GM18499 (cell line): ENCODE data around the gene PDGFA.

Source experiments
- ATAC-seq: cut with Tn5 transposase; IDR thresholded peaks from one replicate; pipeline ENCODE4 v1.9.1; 2021; ENCODE audit warnings: moderate number of reproducible peaks; ENCODE audit not compliant: insufficient read depth, unreplicated experiment

PDGFA gene

DNA sequence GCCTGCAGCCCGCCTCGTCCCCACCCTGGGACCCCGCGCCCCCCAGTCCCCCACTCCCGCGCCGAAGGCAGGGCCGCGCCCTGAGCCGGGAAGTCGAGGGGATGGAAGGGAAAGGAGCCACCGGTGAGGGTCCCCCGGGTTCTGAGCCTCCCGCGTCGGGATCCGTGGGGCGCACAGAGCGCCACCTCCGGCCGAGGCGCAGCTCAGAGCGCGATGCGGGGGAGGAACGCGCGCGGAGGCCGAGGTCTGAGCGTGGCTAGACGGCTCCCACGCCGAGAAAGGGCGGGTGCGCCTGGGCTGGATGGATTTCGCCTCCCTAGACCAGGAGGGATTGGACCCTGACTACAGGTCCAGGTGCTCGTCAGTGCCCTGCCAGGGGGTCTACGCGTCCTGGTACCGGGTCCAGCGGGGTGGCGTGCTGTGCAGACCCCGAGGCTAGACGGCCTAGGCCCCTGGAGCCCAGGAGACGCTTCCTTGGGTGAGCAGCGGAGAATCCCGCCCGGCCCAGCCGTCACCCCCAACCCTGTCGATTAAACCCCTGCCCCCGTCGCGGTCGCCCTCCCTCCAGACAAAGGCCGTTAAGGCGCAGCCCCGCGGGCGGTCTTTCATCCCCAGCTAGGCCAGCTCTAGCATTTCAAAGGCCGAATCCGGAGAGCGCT, 986 bp upstream of the PDGFA start:
- no peak for ATAC-seq

DNA sequence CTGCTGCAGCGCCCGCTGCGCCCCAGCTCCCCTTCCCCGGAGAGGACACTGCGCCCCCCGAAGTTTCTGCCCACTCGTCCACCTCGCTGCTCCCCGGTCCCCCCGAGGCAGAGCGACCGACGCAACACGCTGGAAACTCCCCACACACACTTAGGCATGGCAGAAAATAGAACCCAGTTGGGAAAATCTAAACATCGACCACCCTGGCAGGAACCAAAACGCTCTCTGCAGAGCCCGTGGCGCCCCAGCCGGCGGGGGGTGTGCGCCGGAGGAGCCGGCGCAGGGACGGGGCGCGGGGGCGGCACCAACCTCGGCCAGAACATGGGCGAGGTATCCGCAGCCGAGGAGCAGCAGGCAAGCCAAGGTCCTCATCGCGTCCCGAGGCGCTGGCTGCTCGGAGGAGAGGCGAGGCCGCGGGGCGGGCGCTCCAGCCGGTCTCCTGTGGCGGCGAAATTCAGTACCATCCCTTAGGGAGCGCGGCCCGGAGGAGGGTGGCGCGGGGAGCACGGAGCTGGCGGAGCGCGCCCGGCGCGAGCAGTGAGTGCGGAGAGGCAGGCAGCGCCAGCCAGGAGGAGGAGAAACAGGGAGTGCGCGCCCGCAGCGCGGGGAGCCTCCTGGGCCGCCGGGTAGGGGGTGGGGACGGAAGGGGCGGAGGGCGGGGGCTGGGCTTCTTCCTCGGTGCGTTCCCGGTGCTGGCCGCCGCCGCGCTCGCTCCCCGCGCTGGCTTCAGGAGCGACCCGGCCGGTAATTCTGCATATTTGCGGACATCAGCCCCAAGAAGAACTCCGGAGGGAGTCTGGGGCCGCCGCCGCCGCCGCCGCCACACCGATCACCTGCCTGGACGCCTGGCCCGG, 789 bp downstream of the PDGFA start:
- no peak for ATAC-seq

DNA sequence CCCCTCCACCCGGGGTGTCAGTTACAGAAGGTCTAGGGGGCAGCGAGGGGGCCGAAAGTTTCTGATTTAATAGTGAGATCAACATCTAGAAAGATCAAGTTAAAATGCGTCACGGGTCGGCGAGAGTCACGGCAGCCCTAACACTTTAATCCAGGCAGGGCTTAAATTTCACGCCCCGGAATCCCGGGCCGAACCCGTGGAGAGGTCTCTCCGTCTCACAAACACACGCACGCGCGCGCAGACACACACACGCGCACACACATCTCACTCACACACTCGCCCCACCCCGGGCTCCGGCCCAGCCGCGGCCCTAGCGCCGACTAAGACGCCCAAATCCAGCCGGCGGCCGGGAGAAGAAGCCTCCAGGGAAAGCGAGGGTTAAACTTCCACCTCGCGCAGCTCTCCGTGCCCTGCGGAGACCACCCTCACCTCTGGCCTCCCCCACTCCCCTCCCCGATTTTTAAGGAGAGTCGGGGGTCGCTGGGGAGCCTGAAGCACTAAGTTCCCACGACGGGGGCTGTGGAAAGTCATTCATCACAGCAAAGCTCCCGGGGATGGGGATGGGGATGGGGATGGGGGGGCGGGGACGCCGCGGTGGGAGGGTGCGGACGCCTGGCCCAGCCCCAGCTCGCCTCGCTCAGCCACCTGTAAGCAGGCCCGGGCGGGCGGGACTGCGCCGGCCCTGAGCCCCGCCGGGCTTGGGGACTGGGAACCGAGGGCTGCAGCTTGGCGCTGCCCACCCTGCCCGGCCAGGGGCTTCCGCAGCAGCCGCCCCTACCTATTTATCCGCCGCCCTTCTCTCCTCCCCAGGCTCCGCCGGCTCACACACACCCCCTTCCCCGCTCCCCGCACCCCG, 1.6 kb downstream of the PDGFA start:
- ATAC-seq, result no peak

DNA sequence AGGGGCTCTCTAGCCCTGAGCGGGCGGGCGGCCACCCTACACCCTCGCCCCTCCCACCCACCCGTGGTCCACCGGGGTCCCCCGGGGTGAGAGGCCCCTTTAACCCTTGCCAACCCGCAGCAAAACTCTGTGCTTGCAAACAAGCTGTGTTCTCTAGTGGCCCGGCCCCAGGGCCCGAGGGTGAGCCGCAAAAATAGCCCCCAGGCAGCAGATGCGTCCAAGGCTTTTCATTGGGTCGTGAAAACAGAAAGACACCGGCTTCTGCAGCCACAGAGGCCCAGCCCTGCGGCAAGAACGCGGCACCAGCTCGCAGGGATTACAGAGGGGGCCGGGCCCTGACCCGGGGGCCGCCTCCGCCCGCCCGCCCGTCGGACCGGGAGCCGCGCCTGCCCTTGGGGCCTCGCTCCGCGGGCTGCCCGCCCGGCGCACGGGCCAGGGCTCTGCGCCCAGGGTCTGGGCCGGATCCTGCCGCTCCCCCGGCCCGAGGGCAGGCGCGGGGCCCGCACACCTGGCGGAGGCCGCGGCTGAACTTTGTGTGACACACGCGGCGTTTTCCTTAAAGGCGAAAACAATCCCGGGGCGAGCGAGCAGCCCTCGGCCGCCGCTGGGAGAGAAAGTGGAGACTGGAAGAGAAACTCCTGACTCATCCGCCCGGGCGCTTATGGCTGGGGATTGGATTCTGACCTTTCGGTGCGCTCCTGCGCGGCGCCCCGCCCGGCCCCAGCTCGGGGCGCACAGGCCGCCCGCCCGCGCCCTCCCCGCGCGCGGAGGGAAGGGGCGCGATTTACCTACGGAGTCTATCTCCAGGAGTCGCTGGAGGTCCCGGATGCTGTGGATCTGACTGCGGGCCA, 2.8 kb downstream of the PDGFA start:
- no peak for ATAC-seq

DNA sequence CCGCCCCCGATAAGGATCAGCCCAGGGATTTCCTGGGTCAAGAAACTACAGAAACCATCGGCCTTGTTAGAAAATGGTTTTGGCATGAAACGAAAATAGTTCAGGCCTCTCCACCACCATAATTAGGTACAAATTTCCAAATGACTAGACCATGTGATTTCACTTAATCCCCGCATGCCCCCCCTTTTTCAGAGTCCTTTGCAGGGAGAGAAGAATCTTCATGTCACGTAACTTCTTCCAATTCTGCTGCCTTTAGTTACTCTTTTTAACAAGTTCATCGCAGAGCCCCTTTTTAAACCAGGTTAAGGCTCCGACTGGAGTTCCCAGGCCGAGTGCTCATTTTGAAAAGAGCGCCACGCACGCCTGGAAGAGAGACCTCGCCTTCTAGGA, 3.4 kb downstream of the PDGFA start:
- no peak for ATAC-seq

DNA sequence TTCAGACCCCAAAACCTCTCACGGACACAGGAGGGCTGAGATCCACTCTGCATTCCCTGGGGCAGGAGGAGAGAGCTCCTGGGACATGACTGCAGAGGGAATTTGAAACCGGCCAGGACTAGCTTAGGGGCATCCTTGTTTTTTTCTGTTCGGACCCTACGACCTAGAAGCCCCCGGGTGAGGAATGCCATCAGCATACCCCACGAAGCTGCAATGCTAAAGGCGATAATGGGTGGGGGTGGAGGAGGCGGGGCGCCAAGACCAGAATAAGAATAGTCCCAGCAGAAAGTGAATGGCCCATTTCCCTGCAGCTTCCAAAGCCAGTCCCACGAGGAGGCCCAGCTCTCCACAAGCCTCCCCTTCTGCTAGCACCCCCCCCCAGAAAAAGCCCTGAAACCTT, 4.0 kb downstream of the PDGFA start:
- no peak for ATAC-seq

DNA sequence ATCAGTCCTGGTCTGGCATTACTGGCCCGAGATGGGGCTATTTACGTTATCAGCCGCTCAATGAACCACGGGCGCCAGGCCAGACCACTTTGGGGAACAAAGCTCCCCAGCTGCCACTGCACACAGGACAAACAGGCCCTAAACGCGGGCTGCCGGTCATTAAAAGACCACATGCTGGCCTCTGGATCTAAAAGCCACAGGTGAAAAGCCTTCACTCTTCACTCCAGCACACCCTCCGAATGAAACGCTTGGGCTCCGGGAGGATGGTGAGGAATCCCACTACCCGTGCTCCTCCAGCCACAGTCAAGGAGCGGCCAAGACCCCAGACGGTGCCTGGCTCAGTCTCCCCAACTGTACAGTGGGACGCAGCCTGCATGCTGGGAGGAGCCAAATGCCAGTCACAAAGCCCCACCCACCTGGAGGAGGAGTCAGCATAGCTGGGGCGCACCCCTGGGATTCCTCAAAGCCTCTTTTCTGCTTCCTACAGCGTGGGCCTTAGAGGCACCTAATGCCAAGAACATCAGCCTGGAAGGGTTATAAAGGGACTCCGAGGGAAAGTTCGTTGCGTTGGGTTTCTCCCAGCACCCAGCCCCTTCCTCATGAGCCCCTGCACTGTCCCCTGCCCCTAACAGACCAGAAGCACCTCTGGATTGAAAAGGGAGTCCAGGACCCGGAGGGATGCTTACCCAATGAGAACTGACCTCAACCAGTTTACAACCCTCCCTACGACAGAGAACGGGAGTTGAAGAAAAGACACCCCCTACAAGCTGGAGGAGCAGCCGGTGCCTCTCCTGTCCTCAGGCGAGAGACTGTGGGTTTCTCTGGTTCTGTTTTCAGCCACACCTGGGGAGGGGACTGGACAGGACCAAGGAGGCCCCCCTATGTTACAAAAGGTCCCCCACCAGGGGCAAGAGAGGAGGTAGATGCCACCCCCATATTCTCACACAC, 4.7 kb downstream of the PDGFA start:
- ATAC-seq, result no peak

DNA sequence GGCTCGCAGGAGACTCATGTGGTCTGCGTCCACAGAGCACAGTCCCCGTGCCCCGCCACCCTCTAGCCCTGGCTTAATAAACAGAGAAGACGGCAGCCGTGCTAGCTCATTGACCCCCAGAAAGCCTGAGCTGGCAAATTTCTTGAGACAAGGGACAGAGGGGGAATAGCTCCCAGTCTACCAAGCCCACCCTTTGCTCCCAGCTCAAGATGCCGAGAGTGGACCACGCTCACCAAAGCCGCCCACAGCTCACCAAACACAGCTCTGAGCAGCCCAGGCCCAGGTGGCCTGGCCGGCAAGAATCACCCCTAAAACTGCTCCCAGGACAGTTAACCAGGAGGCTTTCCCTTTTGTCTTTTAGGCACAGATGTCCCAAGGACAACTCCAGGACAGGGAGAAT, 5.4 kb downstream of the PDGFA start:
- ATAC-seq, result no peak

DNA sequence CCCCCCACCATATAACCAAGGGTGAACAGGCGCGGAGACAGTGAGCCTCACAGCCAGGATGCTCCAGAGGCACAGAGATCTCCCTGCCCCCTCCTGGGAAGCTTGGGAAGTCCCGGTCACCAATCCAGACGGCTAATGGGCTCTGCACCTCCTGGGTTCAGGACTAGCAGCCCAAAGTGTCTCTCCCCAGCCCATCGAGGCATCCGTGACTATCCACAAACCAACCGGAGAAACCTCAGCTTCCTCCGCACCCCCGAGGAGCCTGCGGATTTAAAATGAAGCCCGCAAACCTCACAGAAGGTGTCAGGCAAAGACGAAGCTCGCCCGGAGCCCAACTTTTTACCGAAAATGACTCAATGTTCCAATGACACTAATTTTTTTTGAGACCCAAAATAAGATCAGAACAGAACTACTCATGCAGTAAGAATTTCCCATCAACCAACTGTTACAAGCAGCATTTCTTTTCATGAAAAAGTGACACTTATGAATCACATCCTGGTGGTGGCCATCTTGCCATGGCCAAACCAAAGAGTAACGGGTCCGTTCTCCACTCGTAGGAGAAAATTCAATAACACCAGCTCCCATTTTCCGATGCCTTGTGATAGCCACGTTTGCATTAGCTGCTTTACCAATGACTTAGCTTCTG, 6.0 kb downstream of the PDGFA start:
- ATAC-seq, result no peak

DNA sequence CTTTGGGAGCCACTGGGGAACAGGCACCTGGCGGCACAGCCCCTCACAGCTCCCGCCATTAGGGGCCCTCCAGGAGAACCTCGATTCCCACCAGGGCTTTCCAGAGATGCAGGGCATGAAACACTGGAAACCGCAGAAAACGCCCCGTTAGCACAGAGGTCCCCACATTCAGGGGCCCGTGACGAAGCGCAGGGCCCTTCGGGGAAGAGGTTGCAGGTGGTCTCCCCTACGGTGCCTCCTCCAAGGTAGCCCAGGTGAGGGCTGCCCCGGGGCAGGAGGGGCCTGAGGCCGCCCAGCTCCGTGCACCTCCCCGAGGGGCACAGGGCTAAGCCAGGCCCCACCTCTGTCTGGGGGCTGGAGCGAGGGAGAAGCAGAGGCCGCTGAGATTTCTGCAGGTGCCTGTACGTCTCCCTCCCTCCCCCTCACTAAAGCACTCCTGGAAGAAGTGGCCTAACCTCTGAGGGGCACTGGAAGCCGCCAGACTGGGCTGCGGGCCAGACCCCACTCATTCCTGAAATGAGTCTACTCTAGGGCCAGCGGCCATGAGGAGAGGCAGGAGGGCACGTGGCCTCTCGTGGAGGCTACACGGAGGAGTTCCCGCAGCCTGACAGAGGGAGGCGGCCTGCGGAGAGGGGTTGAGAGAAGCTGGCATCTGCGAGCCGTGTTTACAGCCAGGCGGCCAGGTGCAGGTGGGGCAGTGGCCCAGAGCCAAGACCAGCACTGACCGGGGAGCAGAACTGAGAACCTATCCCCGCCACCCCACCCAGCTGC, 6.9 kb downstream of the PDGFA start:
- ATAC-seq, result no peak

DNA sequence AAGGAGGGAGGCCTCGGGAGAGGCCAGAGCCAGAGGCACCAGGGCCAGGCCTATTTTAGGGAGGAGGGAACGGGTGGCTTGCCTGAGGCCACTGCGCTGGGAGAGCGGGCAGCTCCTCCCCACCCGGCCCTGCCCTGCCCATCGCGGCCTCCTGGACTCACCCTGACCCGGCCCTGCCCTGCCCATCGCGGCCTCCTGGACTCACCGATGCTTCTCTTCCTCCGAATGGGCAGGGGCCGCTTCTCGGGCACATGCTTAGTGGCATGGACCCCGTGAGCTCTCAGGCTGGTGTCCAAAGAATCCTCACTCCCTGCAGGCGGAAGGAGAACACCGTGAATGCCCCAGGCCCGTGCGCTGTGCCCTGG, 7.5 kb downstream of the PDGFA start:
- no peak for ATAC-seq

DNA sequence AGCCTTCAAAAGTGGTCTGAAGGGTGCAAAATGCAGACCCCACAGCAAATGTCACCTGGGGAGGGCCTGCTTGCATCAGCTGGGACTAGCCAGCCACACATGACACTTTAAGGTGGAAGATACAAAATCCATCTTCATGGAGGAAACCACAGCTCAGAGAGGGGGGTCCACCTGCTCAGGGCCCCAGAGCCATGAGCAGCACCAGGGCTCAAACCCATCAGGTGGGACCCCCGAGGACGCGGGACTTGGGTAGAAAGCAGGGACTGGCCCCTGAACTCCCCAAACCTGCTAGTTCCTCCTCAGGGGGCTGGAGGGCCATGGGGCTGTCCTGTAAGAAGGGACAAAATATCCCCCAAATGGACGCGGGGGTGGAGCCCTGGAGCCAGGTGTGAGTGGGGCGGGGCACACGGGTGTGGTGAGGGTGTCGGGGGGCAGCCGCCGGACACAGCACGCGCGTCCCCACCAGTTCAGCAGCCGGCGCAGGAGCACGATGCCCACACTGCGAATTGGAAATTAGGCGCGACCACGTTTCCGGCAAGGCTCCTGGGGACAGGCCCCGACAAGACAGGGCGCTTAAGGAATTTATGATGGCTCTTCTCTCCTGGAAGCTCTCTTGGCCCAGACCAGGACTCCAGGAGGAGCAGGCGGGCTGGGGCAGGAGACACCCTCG, 8.0 kb downstream of the PDGFA start:
- ATAC-seq, result no peak

DNA sequence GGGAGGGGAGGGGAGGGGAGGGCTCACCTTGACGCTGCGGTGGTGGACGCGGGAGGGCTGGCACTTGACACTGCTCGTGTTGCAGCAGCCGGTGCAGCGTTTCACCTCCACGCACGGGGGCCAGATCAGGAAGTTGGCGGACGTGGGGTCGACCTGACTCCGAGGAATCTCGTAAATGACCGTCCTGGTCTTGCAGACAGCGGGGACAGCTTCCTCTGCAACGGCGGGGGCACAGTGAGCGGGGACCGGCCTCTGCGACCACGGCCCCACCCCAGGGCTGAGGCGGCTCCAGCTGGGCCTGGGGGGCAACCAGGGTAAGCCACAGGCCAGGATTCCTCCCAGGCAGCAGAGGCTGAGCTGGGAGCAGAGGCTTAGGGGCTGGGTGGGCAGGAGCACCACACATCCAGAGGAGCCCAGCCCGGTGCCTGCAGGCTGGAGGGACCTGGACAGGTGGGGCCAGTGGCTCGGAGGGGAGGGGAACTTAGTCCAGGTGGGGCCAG, 8.8 kb downstream of the PDGFA start:
- no peak for ATAC-seq

DNA sequence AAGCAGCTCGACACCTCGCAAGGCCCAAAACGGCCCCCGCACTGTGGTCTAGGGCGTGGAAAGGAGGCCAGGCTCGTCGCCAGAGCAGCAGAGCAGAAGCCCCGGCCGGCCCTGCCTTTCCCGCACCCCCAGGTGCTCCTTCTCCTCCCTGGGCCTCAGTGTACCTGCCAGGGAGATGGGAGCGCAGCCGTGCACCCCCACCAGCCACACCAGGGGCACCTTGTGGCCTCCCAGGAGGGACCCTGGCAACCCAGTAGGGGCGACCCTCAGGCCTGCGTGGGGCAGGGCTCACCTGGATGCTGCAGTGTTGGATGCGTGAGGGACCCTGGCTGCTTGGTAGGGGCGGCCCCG, 9.5 kb downstream of the PDGFA start:
- ATAC-seq, result no peak

DNA sequence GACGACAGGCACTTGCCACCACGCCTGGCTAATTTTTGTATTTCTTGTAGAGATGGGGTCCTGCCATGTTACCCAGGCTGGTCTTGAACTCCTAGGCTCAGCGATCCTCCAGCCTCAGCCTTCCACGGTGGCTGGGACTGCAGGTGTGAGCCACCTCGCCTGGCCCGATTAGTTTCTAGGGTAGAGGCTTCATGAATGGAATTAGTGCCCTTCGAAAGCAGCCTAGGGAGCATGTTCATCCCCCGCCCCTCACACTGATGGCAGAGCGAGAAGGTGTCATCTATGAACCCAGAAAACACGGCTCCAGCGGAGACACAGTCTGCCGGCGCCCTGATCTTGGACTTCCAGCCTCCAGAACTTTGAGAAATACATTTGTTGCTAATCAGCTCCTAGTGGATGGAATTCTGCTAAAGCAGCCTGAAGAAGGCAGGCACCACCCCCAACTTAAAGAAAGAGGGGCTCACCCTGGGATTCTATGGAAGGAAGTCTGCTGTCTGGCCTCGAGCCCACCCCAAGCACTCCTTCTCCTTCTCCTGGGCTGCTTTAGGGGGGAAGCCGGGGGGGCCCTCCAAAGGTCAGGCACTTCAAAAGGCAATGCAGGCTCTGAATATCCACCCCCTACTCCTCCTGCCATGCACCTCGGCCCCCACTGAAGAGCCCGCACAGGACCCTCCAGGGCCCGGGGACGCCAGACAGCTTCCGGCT, 10.1 kb downstream of the PDGFA start:
- no peak for ATAC-seq

DNA sequence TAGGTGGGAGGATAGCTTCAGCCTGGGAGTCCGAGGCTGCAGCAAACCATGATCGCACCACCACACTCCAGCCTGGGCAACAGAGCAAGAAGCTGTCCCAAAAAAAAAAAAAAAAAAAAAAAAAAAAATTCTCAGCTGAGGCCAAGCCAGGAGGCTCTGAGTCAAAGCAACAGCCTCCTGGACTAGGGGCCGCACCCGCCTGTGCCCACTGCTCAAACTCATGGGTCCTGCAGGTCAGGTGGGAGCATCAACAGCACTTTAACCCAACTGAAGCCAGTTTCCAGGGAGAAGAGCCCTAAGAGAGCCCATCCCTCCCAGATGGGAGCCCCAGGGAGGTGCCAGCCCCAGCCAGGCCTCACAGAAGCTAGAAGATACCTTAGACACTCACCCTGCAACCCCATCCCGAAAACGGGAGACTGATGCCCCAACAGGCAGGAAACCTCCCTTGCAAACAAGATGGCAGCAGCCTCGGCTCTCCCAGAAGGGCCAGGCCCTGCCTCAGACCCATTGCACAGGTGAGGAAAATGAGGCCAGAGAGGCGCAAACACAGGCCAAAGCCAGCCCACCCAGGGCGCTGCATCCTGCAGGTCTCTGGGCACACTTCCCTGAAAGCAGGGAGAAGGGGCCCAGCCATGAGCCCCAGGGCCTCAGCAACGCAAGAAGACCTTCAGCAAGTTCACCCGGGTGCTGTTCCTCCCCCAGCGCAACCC, 11.0 kb downstream of the PDGFA start:
- ATAC-seq, result no peak
